Parathyroid adenoma (tissue), 2 donors: ENCODE measurements around the gene SMARCA2.

Source experiments
- H2AFZ ChIP-seq: fragments of 300-600 bp; sonication (generic); one replicate; pipeline ENCODE4 v1.7.0; 2017; ENCODE audit warnings: antibody characterized with exemption, mild to moderate bottlenecking
- H3K27ac ChIP-seq: fragments of 300-600 bp; sonication (generic); one replicate; pipeline ENCODE4 v1.7.0; 2017
- H3K27me3 ChIP-seq: fragments of 300-600 bp; sonication (generic); one replicate; pipeline ENCODE4 v1.7.0; 2017; ENCODE audit warnings: low read length; ENCODE audit not compliant: control insufficient read depth, insufficient read depth
- H3K36me3 ChIP-seq: fragments of 300-600 bp; sonication (generic); one replicate; pipeline ENCODE4 v1.7.0; 2017; ENCODE audit warnings: low read length; ENCODE audit not compliant: control insufficient read depth, insufficient read depth
- H3K4me1 ChIP-seq: fragments of 300-600 bp; sonication (generic); one replicate; pipeline ENCODE4 v1.7.0; 2017; ENCODE audit warnings: control low read depth
- H3K4me2 ChIP-seq: fragments of 300-600 bp; sonication (generic); one replicate; pipeline ENCODE4 v1.7.0; 2017; ENCODE audit warnings: low read length
- H3K4me3 ChIP-seq: fragments of 300-600 bp; sonication (generic); one replicate; pipeline ENCODE4 v1.7.0; 2017; ENCODE audit warnings: low read depth, low read length
- H3K79me2 ChIP-seq: fragments of 300-600 bp; sonication (generic); one replicate; pipeline ENCODE4 v1.7.0; 2017; ENCODE audit warnings: control low read depth
- H3K9ac ChIP-seq: fragments of 300-600 bp; sonication (generic); one replicate; pipeline ENCODE4 v1.7.0; 2017; ENCODE audit warnings: mild to moderate bottlenecking
- H3K9me3 ChIP-seq: fragments of 300-600 bp; sonication (generic); one replicate; pipeline ENCODE4 v1.7.0; 2017; ENCODE audit warnings: low read length; ENCODE audit not compliant: control insufficient read depth
- TF ChIP-seq, protein P1 (sequence below): fragments of 300-600 bp; sonication (generic); IDR thresholded peaks from one replicate; pipeline ENCODE4 v1.7.0; 2017; ENCODE audit warnings: antibody characterized with exemption, mild to moderate bottlenecking
- donor health status: primary hyperparathyroidism.

Gene SMARCA2

GRCh38 chr9:2195211-2195610, 180.1 kb downstream of the SMARCA2 start:
- no peaks in the 10 kb centered on the region for H3K27me3 ChIP-seq
- H3K9ac ChIP-seq: no peak overlapping the region
- no peaks in the 10 kb centered on the region for H3K79me2 ChIP-seq
- H3K4me1 ChIP-seq: no peaks in the 10 kb centered on the region
- no peak overlapping the region for H3K4me3 ChIP-seq
- H3K27ac ChIP-seq: no peak overlapping the region
- TF ChIP-seq, protein P1, sequence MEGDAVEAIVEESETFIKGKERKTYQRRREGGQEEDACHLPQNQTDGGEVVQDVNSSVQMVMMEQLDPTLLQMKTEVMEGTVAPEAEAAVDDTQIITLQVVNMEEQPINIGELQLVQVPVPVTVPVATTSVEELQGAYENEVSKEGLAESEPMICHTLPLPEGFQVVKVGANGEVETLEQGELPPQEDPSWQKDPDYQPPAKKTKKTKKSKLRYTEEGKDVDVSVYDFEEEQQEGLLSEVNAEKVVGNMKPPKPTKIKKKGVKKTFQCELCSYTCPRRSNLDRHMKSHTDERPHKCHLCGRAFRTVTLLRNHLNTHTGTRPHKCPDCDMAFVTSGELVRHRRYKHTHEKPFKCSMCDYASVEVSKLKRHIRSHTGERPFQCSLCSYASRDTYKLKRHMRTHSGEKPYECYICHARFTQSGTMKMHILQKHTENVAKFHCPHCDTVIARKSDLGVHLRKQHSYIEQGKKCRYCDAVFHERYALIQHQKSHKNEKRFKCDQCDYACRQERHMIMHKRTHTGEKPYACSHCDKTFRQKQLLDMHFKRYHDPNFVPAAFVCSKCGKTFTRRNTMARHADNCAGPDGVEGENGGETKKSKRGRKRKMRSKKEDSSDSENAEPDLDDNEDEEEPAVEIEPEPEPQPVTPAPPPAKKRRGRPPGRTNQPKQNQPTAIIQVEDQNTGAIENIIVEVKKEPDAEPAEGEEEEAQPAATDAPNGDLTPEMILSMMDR: no peak
- H3K9me3 ChIP-seq: no peaks in the 10 kb centered on the region
- no peaks in the 10 kb centered on the region for H3K36me3 ChIP-seq
- no peak overlapping the region for H2AFZ ChIP-seq
- no peak overlapping the region for H3K4me2 ChIP-seq

DNA sequence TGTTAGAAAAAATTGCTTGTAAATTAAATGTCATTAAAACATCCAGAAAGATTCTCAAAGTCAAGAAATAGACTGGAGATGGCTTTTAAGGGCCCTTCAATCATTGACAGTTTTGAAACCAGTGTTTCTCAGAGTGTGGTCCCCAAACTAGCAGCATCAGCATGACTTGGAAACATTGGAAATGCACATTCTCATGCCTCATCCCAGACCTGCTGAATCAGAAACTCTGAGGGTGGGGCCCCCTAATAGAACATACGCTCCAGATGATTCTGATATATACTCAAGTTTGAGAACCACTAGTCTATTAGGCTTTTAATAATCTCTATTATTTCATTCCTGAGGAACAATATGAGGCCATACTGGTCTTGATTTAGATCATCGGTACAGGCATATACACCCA, 181.6 kb downstream of the SMARCA2 start:
- Histone ChIP-seq H3K4me1 (no peaks in the 10 kb centered on the region), H3K27ac (no peak overlapping the region), H3K9ac (no peak overlapping the region), H3K4me3 (no peak overlapping the region), H3K36me3 (no peaks in the 10 kb centered on the region), H3K27me3 (no peaks in the 10 kb centered on the region), H3K9me3 (no peaks in the 10 kb centered on the region), H3K4me2 (no peak overlapping the region), H2AFZ (no peak overlapping the region), H3K79me2 (no peaks in the 10 kb centered on the region)
- TF ChIP-seq, protein P1: no peak

- H3K79me2 ChIP-seq: no peaks in the 10 kb centered on the region
- H3K27me3 ChIP-seq: no peaks in the 10 kb centered on the region
These were observed 183.9 kb downstream of the SMARCA2 start for GRCh38 chr9:2198956-2199635.

GRCh38 chr9:2199999-2200796, 185.1 kb downstream of the SMARCA2 start:
- Histone ChIP-seq H3K4me3 (no peak overlapping the region), H3K79me2 (no peaks in the 10 kb centered on the region), H3K27me3 (no peaks in the 10 kb centered on the region), H3K4me1 (no peaks in the 10 kb centered on the region), H3K9ac (no peak overlapping the region), H3K27ac (no peak overlapping the region), H3K36me3 (no peaks in the 10 kb centered on the region), H2AFZ (no peak overlapping the region), H3K9me3 (no peaks in the 10 kb centered on the region), H3K4me2 (no peak overlapping the region)
- TF ChIP-seq, protein P1: no peak

More at GRCh38 chr9:2198956-2199635, 183.9 kb downstream of the SMARCA2 start:
- Histone ChIP-seq H3K4me2 (no peak overlapping the region), H3K36me3 (no peaks in the 10 kb centered on the region), H3K27ac (no peak overlapping the region), H3K9me3 (no peaks in the 10 kb centered on the region), H2AFZ (no peak overlapping the region), H3K9ac (no peak overlapping the region), H3K4me1 (no peaks in the 10 kb centered on the region), H3K4me3 (no peak overlapping the region)
- TF ChIP-seq, protein P1: no peak
